CD4-positive, alpha-beta T cell treated with Interferon alpha-2 for 1 hour (primary cell): ENCODE data around the gene PKP3.
A peak's percentile ranks its signal among the peaks of the same experiment; 100 is the strongest.
"Not testable (repeated sequence)": the region's sequence is repeated elsewhere in the genome, so short reads cannot be mapped to it uniquely, and the experiment has no call there.

Experiments
- DNase-seq, 2 donors: peaks; one replicate each; pipeline ENCODE4 v3.0.0-alpha.2; 2020 to 2022

PKP3 gene

DNA sequence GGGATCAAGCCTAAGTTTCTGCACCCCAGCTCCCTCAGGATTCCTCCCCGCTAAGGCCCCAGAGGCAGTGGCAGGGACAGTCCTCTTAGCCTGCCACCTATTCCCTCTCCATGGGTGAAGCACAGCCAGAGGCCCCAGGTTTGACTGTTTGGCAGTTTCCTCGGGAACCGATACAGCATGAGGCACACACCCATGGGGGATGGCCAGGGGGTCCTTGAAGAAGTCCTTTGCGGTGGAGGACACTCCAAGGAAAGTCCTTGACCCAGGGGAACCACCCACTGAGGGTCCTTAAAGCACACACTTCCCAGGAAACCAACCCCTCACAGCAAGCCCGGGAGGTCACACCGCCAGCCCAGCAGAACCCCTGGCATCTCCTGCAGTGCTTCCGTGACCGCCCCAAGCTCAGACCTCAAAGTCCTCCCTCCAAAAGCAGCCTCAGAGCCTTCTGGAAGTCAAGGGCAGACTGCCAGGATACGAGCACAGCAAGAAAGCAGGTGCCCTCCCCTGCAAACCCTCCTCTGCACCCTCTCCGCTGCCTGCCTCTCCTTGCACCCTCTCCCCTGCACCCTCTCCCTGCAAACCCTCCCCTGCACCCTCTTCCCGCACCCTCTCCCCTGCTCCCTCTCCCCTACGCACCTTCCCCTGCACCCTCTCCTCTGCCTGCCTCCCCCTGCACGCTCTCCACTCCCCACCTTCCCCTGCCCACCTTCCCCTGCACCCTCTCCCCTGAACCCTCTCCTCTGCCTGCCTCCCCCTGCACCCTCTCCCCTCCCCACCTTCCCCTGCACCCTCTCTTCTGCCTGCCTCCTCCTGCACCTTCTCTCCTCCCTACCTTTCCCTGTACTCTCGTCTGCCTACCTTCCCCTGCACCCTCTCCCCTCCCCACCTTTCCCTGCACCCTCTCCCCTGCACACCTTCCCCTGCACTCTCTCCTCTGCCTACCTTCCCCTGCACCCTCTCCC, 19.4 kb downstream of the PKP3 start:
- peak in 1 of 2 donors; percentile 27 for DNase-seq

DNA sequence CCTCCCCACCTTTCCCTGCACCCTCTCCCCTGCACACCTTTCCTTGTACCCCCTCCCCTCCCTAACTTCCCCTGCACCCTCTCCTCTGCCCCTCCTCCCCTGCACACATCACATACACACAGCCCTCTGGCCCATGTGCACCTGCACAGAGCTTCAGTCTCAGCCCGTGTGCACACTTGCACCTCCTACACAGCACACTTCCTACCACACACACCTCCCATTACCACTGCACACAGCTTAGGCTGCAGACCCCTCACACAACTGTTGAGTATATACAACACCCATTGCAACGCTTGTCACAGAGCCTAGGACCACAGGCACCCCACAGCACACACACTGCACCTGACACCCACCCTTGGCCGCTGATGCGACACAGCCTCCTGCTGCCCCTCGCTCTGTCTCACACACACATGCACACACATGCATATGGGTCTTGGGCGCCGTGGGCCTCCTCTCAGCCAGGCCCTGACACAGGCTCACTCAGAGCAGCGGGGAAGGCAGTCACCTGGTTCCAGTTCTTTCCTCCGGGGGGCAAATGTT, 20.4 kb downstream of the PKP3 start:
- peak in 1 of 2 donors; percentile 12 for DNase-seq

DNA sequence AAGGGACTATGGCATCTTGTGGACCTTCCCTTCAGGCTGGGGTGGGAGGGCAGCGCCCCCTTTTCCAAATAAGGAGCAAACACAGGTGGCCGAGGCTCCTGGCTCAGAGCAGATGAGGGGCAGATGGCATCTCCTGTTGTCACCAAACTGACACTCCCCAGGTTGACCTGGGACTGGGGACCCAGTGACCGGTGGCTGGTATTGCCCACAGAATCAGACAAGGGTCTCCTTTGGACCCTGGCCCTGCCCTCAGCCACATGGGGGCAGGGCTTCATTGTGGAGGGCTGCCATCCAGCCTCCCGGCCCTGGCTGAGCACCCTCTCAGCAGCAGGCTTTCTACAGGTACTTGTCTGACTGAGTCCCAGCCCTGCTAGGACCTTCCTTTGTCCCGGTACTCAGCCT, 21.6 kb downstream of the PKP3 start:
- DNase-seq, result no peak

DNA sequence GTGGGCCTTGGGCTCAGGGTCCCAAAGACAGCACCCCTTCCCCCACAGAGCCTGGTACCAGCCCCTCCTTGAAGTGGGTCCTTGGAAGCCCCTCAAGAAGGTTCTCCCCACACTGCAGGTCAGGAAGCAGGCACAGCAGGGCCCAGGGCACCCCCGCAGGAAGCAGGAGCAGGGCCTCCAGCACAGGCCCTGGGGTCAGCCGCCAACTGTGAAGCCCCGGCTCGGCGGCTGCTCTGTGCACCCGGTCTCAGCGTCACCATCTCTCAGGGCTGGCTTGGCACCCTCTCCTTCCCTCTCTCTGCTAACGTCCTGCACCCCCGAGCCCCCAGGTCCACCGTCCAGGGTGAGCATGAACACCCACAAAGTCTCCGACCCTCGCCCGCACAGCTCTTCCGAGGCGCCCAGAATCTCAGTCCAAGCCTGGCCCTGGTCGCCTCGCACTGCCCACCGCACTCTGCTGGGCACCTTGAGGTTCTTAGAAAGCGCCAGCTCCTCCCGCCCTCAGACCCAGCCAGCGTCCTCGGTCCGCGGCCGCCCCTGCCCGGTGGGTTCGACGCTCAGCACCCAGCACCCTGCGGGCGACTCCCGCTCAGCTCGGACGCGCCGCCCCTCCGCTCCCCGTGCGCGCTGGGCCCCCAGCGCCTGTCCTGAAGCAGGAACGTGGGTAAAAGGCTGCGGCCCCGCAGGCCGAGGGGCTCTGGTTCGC, 22.2 kb downstream of the PKP3 start:
- no peak for DNase-seq

DNA sequence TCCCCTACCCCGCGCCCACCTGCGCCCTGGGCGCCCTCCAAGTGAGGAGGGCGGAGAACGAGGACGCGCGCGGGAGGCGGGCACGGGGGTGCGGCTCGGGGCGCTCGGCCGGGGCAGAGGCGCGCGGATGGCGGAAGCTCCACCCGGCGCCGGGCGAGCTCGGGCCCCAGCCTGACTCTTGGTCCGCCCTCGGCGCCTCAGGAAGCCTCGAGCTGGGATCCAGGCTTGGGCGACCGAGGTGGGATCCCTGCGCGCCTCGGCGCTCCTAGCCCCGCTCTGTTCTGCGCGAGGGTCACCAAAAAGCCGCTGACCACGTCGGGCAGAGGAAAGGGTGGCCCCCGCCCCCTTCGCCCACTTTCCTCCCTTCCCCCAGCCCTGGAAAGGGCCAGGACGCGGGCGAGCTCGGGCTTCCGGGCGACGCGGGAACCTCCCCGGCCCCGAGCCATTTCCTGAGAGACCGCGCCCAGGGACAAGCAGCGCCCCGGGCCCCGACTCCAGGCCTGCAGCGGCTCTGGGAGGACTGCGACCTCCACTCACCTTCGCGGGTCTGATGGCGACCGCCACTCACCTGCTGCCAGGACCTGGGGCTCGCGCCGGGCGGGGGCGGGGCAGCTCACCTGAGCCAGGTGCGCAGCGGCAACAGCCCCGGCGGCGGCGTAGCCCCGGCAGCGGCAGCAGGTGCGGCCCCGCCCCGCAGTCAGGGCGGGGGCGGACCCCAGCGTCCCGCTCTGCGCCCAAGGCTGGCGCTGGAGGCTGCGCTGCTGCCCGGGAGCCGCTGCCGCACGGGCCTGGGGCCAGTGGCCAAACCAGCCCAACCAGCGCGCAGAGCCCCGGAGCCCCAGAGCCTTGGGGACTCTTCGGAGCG, 23.0 kb downstream of the PKP3 start:
- DNase-seq, result peak in 1 of 2 donors; percentile 47

DNA sequence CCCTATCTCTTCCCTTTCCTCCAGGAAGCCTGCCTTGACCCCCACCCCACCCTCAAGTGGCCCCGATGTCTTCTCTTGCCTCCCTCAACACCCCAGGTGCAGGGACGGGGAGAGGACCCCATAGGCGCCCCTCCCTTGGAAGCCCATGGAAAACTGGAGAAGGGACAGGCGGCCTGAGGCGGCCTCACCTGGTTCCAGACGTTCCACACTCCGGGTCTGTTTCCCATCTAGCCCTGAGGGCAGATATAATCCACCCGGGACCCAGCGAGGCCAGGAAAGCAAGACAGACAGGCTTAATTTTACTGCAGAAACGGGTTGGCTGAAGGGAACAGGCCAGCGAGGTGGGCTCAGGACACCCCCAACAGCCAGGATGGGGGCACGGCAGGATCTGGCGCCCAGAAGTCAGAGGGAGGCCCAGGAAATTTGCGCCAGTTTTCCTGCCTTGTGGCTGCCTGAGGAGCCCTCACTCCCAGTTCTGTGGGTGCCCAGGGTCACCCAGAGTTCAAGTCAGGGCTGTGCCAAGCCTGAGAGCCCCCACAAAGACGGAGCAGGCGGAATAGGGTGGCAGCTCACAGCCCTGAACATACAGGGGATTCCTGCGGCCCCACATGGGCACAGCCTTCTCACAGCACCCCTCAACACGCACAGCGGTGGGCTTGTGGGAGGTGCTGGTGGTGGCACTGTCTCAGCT, 23.8 kb downstream of the PKP3 start:
- no peak for DNase-seq

DNA sequence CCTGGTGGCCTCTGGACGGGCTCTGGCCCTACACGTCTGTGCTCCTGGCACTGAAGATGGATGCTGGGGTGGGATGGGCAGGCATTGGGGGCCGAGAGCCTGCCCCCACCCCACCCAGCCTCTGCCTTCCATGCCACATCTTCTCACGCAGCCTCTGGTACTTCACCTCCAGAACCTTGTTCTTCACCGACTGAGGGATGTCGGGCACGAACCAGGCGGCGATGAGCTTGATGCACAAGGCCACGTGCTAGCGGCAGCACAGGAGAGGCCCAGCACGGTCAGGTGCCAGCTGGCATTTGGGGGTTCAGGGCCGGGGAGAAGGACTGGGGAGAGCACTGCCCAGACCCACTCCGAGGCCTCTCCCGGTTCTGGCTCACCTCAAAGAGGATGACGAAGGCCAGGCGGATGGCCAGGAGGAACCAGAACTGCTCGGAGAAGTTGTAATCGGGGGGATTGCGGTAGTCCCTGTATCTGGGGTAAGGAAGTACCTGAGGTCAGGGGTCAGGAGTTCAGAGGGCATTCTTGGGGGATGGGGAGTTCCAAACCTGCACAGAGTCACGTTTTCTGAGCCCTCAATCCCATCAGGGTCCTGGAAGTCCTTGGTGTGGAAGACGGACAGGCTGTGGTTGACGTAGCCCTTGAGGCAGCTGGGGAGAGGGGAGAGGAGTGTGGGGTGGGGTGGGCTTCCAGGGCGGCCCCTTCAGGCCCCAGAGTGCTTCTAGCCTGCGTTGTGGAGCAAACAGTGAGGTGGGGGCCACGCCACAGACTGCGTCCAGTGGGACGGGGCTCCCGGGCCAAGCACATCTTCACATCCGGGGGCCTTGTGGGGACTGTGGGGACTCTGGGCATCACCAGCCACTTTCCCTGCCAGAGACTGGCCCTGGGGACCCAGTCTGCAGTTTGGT, 24.6 kb downstream of the PKP3 start:
- no peak for DNase-seq

DNA sequence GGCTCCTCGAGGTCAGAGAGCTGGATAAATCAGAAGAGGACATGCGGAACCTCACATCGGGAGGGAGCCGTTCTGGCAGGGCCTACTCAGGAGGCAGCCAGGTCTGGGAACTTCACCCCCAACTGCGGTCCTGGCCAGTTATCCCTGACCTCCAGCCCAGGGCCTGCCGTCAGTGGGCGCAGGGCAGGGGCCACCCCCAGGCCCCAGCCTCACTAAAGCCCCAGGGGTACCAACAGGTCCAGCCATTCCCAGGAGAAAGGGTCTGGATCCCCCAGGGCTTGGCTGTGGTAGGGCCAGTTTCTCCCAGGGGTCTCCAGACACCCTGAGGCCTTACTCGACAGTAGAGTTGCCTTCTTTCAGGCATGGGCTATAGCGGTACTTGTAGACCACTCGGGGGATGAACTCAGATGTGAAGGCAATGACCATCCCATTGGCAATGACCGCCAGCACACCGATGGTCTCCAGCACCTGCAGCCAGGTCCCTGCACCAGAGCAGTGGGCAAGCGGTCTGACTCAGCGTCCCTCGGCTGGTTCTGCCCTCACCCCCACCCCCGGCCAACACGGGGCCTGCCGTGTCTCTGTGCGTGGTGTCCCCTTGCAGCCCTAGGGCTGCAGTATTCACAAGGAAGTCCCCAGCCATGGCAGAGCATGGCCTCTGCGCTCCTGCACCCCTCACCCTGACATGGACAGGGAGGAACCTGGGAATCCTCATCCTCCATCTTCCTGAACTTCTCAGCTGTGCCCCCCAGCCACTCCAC, 25.4 kb downstream of the PKP3 start:
- DNase-seq, result no peak

DNA sequence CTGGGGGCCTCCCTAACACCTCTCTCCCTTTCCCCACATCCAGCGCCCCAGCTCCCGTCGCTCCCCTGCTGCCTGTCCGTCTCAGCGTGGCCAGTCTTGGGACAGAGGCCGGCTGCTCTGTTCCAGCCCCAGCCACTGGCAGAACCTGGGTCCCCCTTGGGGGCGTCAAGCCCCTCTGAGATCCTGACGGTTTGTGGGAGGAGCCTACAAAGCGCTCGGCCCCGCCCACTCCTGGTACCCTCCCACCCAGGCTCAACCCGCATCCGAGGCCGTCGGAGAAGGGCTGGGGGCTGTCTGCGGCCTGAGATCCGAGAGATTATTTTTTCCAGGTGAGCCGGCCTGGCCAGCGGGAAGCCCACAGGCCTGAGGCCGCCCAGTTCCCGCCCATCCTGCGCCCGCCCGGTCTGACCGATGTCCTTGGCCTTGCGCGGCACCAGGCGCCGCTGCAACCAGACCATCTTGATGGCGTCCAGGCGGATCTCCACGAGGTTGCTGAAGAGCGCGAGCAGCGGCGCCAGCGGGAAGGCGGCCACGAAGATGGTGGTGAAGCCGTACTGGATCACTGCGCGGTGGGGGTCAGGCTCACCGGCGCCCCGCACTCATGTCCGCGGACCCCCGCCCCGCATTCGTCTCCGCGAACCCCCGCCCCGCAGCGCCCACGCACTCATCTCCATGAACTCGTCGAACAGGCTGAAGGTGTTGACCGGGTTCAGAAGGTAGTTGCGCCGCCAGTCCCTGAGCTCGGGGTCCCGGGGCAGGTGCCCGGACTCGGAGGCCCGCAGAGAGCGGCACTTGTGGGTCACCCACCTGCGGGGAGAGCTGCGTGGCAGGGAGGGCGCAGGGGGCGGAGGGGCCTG, 26.3 kb downstream of the PKP3 start:
- DNase-seq, result no peak

DNA sequence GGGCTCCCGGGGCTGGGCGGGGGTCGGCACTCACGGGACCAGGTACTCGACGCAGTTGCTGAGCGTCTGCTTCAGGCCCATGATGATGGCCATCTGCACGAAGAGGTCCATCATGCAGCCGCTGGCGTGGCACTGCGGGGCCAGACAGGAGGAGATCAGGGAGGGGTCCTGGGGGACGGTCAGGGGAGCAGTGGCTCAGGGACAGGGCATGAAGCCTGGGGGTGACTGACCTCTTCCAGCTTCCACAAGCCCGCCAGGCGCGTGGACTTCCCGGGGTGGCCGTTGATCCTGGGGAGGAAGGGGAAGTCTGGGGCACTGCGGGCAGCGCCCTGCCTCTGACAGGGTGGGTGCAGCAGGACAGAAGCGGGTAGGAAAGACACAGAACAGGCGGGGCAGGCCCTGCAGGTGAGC, 26.9 kb downstream of the PKP3 start:
- no peak for DNase-seq

DNA sequence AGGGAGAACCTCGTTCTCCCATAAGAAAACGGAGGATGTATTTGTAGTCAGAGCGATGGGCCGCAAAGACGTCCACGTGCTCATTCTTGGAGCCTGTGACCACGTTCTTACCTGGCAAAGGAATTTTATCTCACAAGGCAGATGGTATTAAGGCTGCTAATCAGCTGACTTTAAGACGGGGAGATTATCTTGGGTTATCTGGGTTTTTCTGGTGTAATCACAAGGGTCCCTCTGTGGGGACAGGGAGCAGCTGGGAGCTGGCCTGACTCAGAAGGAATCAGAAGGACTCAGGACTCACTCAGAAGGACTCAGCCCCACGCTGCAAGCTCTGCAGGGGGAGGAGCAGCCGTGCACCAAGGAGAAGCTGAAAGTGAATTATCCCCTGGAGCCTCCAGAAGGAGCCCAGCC, 28.2 kb downstream of the PKP3 start:
- no peak for DNase-seq

DNA sequence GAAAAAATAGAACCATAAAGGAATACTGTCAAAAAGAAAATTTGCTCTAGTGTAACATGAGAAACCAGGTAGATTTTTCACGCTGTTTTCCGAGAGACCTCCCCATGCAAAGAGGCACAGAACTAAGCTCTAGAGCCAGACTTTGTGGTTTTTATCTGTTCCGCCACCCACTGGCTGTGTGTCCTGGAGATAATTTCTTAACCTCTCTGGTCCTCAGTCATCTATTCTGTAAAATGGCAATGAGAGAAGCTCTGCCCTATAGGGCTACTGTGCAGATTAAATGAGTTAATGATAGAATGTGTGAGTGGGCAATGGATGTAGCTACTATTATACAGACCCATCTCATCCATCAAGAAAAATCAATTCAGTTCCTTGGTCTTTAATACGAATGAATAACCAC, 30.2 kb downstream of the PKP3 start:
- no peak for DNase-seq

DNA sequence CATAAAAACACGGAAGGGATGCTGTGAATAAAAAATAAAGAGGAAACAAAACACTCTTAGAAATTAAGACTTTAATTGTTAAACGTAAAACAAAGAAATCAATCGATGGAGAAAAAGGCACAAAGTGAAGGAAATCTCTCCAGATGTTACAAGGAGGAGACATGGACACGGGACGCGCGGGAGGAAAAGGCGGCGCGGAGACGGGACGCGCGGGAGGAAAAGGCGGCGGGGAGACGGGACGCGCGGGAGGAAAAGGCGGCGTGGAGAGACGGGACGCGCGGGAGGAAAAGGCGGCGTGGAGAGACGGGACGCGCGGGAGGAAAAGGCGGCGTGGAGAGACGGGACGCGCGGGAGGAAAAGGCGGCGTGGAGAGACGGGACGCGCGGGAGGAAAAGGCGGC, 30.8 kb downstream of the PKP3 start:
- not testable (repeated sequence) for DNase-seq

DNA sequence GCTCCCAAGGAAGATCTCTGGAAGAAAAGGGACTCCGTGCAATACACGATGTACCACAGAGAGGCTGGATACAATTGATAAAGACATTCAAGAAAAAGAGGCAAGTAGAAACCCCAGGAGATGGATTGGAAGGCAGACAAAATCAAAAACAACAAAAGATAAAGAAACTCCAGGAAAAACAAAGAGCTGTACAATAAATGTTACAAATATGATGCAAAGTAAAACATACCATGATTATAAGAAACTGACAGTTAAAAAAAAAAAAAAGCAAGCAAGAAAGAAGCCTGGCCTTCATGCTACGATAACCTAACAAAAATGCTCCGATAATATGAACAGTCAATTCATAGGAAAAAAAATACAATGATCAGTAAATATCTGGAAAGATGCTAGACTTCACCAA, 31.3 kb downstream of the PKP3 start:
- no peak for DNase-seq

DNA sequence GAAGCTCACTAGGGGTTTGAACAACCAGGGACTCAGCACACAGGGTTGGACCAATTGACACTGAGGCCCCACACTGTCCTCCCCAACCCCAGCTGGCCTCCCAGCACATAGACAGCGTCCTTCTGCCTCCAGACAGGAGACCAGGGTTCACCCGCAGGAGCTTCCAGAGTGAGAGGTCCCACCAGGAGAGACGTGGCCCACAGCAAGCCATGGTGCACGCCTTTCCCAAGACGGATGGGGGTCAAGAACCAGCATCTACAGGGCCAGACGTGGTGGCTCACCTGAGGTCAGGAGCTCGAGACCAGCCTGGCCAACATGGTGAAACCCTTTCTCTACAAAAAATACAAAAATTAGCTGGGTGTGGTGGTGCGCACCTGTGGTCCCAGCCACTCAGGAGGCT, 32.8 kb downstream of the PKP3 start:
- DNase-seq, result no peak

DNA sequence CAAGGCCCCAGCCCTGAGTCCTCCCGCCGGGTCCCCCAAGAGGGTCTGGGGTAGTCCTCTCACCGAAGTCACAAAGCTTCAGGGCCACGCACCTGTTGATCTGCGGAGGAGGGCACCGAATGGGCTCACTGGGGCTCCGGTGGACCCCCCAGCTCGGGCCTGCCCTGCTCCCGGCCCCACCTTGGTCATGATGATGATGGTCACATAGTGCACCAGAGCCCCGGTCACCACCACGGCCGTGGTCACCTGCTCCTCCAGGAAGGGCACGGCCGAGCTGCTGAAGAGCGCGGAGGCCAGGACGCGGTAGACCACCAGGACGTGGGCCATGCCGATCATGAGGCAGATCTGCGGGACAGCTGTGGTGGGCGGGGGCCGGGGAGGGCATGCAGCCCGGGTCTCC, 34.3 kb downstream of the PKP3 start:
- DNase-seq, result no peak

DNA sequence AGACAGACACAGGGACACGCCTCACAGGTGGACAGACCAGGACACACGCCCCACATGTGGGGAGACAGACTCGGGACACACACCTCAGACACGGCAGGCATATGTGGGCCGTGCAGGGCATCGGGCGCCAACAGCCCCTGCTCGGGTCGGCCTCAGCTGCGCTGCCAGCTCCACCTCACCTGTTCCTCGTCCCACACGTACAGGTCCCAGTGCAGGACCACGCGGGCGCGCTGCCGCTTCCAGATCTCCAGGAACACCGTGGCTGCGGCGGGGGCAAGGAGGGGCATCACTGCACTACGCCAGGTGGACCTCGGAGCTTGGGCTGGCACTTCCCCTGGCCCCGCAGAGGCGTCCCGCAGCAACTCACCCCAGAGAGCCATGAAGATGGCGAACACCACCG, 35.4 kb downstream of the PKP3 start:
- DNase-seq, result no peak

DNA sequence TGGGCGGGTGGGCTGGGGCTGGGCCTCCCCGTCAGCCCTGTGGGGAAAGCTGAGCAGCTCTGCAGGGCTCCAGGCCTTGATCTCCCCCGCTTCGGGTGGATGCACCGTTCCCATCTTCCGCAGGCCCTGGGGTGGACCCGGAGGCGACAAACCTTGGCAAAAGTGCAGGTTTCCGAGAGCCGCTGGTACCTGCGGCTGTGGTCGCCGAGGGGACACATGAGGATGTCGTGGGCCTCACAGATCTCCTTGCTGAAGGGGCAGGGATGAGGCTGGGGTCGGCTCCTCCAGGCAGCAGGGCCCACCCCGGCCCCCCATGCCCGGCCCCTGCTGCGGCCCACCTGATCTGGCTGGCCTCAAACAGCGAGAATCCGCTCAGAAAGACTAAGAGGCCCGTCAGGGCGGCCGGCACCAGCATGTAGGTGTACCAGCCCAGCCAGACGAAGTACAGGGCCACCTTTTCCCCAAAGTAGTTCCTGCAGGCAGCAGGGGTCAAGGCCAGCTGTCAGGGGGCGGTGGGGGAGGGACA, 36.0 kb downstream of the PKP3 start:
- DNase-seq, result no peak

DNA sequence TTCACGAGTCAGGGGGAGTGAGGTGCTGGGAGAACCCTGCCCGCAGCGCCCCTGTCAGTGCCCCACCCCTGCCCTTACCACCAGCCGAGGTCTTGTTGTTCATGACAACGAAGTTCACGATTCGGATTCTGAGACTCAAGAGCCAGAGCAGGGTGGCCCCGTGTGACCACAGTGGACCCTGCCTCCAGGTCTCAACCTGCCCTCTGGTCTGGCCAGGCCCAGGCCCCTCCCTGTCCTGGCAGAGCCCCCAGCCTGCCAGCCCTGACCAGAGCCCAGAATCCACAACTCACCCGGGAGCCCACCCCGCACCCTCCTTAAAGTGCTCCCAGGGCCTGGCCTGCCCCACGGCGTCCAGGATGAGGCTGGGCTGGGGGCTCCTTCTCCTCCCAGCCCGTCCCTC, 37.9 kb downstream of the PKP3 start:
- no peak for DNase-seq
